Brain microvascular endothelial cell (primary cell): ENCODE measurements around the gene AKT3.

Experiments used
- DNase-seq: peaks from one replicate; pipeline ENCODE4 v3.0.0-alpha.2; 2020
- H3K27ac ChIP-seq: fragments of 250-450 bp; sonication (Bioruptor Pico); 2 replicates; pipeline ENCODE4 v1.5.1; 2020; ENCODE audit warnings: mild to moderate bottlenecking, moderate library complexity
- H3K27me3 ChIP-seq: fragments of 250-450 bp; sonication (Bioruptor Pico); replicated peaks from 2 replicates; pipeline ENCODE4 v1.5.1; 2020; ENCODE audit warnings: mild to moderate bottlenecking
- H3K36me3 ChIP-seq: fragments of 250-450 bp; sonication (Bioruptor Pico); replicated peaks from 2 replicates; pipeline ENCODE4 v1.5.1; 2020; ENCODE audit warnings: mild to moderate bottlenecking
- H3K4me3 ChIP-seq: 2 replicates; pipeline ENCODE4 v1.5.1; 2011; ENCODE audit warnings: low read depth, mild to moderate bottlenecking, control low read depth, low read length, moderate library complexity
- in situ Hi-C: cut with HindIII; loops from 2 replicates; pipeline ENCODE4 v1.10.0; 2017; ENCODE audit warnings: low sequenced_read_pairs, low pct_ligation_motif_present
- TF ChIP-seq, protein P1 (sequence below): IDR thresholded peaks from 2 replicates; pipeline ENCODE4 v1.5.1; 2011; ENCODE audit warnings: low read depth, mild to moderate bottlenecking, moderate library complexity, low read length, control low read depth, inconsistent platforms; ENCODE audit errors: missing control alignments

The AKT3 gene

DNA sequence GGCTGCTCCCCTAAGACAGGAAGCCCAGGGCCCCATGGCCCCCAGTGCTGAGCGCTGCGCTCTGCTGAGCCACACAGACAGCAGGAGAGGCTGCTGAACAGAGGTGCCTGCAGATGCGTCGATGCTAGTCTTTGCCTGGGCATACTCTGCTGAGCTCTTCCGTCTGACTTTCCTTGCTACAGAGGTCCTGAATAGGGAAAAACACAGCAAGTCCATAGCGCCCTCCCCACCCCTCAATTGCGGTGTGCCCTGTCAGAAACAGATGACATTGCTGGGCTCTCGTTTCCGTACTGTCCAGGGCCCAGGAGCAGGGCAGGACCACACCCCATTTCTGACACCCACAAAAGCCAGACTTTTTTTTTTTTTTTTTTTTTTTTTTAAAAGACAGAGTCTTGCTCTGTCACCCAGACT is 341.7 kb downstream of the AKT3 start:
- H3K27ac ChIP-seq: no peak overlapping the region
- in situ Hi-C loops: no loop called here
- no peak for DNase-seq
- no peaks in the 10 kb centered on the region for H3K36me3 ChIP-seq
- TF ChIP-seq, protein P1, sequence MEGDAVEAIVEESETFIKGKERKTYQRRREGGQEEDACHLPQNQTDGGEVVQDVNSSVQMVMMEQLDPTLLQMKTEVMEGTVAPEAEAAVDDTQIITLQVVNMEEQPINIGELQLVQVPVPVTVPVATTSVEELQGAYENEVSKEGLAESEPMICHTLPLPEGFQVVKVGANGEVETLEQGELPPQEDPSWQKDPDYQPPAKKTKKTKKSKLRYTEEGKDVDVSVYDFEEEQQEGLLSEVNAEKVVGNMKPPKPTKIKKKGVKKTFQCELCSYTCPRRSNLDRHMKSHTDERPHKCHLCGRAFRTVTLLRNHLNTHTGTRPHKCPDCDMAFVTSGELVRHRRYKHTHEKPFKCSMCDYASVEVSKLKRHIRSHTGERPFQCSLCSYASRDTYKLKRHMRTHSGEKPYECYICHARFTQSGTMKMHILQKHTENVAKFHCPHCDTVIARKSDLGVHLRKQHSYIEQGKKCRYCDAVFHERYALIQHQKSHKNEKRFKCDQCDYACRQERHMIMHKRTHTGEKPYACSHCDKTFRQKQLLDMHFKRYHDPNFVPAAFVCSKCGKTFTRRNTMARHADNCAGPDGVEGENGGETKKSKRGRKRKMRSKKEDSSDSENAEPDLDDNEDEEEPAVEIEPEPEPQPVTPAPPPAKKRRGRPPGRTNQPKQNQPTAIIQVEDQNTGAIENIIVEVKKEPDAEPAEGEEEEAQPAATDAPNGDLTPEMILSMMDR: no peak
- no peaks in the 10 kb centered on the region for H3K27me3 ChIP-seq
- no peak overlapping the region for H3K4me3 ChIP-seq

DNA sequence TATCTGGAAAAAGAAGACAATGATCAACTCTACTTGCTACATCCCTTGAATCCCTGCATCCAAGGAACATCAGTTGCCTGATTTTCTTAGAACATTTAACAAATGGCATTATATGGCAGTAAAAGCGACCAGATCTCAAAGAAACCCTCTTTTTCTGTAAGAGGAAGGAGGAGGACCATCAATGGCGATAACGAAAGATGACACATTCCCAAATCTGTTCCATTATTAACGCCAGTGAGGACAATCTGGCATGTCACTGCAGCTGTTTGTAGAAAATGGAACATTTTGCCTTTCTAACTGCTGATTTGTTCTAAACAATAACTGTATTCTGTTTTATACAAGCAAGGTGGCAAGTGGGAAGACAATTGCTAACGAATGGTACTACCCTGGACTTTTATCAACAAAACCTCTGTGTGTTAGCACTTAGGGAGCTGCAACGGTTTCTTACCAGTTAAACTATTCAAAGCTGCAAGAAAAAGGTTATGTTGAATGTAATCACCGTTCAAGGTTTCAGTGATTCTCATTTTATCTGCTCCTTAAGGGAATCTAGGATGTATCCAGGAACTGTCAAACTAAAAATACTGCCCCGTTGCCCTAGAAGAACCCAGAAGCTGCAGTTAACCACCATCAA is 342.3 kb downstream of the AKT3 start:
- DNase-seq: no peak
- Histone ChIP-seq H3K36me3 (no peaks in the 10 kb centered on the region), H3K27me3 (no peaks in the 10 kb centered on the region), H3K27ac (no peak overlapping the region), H3K4me3 (no peak overlapping the region)
- in situ Hi-C loops: no loop called here
- TF ChIP-seq, protein P1: no peak

DNA sequence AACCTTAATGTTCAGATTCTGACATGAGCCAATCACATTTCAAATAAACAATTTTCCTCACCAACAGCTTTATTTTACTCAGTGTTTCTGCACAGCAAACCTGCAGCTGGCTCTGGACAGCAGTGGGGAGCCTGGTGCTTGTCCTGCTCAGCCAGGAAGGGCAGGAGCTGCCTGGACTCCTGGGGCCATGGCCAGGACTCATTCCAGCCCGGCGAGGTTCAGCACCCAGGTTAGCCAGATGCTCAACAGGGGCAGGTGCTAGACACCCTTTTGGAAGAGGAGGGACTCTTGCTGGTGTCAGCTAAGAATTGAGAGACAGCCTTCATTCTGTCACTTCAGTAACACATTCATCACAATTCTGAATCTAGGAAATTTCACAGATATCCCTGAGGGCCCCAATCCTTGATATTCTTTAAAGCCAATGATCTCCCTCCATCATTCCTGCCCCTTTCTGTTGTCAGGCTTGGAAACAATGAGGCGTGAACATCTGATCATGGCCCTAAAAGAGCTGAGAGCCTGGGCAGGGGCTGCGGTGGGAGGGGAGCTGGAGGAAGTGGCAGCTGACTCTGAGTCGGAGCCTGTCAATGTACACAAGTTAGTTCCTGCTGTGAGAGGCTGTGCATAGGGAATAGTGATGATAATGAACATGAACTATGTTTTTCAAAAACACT is 342.9 kb downstream of the AKT3 start:
- Histone ChIP-seq H3K36me3 (no peaks in the 10 kb centered on the region), H3K27ac (no peak overlapping the region), H3K4me3 (no peak overlapping the region), H3K27me3 (no peaks in the 10 kb centered on the region)
- TF ChIP-seq, protein P1: no peak
- DNase-seq: no peak
- in situ Hi-C loops: no loop called here

DNA sequence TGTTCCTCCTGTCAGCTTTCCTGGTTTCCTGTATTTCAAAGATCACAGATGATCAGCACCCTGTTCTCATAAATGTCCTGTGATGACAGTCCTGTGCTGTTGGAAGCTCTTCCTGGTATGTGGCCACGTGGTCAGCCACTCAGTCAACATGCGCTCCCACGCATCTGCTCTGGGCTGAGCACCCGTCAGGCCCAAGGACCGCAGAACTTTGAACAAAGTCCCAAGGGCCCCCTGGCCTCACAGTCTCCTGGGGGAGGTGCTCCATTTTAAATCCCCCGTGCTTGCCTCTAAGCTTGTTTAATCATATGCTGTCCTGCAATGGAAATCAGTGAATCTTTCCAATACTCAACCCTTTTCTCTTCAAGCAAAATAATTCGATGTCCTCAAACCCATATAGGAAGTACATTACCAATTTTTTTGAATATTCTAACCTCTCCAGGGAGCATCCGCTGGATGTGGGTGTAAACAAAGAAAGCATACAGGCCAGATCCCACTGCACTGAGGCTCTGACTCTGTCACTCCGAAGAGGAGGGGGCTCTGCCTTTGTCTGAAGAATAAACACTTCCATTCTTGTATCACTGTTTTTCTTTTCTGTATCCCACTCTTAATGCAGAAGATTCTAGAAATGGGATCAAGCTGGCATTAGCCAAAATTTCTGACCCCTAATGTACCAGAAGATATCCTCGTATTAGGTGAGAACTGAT is 343.9 kb downstream of the AKT3 start:
- Histone ChIP-seq H3K36me3 (no peaks in the 10 kb centered on the region), H3K4me3 (no peak overlapping the region), H3K27ac (no peak overlapping the region), H3K27me3 (no peaks in the 10 kb centered on the region)
- peak; percentile 49 for DNase-seq
- in situ Hi-C loops: no loop called here
- TF ChIP-seq, protein P1: no peak

DNA sequence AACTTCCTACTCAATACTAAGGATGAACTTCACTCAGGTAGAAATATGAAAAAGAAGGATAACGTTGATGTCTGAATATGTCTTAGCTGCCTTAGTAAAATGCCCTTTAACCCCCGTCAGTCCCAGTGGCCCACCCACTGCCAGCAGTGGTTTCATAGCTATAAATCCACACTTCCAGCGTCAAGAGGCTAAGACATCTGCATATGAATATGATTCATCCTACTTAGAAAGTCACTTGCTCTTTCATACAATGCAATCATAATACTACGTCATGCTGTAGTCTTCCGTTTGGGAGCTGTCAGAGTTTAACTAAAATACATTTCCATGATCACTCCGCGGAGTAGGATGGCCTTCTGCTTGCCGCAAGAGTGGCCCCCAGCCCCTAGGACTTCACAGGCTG is 346.9 kb downstream of the AKT3 start:
- Histone ChIP-seq H3K36me3 (no peaks in the 10 kb centered on the region), H3K27me3 (no peaks in the 10 kb centered on the region), H3K27ac (no peak overlapping the region), H3K4me3 (no peak overlapping the region)
- TF ChIP-seq, protein P1: no peak
- in situ Hi-C loops: no loop called here
- no peak for DNase-seq
